K562 (cell line): ENCODE results near the gene SNX9. TPM values are rescaled to one million over a fixed set of nuclear protein-coding genes. Genes with fewer than 3 reads are reported as not detected.

ENCODE experiments used
- CBFB ChIP-seq: sonication (generic); formaldehyde crosslinking; IDR thresholded peaks from 2 replicates; pipeline ENCODE4 v1.4.0; 2020; ENCODE audit warnings: mild to moderate bottlenecking, missing genetic modification reagents
- DNMT1 ChIP-seq: fragments of 450-650 bp; IDR thresholded peaks from 2 replicates; pipeline ENCODE4 v1.6.1; 2016; ENCODE audit warnings: antibody characterized with exemption, mild to moderate bottlenecking
- GATA2 ChIP-seq: sonication (generic); formaldehyde crosslinking; IDR thresholded peaks from 2 replicates; pipeline ENCODE4 v1.4.0; 2020; ENCODE audit warnings: mild to moderate bottlenecking, missing genetic modification reagents
- NCOR1 ChIP-seq: fragments of 450-650 bp; IDR thresholded peaks from 2 replicates; pipeline ENCODE4 v1.6.1; 2016; ENCODE audit warnings: mild to moderate bottlenecking, moderate library complexity
- SMC3 ChIP-seq: conservative IDR thresholded peaks from 2 replicates; pipeline ENCODE4 v1.6.1; 2011; ENCODE audit warnings: low read depth, low read length, improper control_type of control experiment; ENCODE audit not compliant: insufficient read depth
- ZNF24 ChIP-seq: fragments of 450-650 bp; IDR thresholded peaks from 2 replicates; pipeline ENCODE4 v1.6.1; 2016
- polyA plus RNA-seq, 8 experiments: library from polyadenylated mRNA; depleted of rRNA in 4 of 8; stranded (reverse) in 5 of 8; unstranded in 3 of 8; fragments of >200 nt; fragmentation: Nextera tagmentation in 2 of 8; fragmentation: Illumina TruSeq in 1 of 8; extraction: Ambion mirVana in 2 of 8; extraction: Trizol in 1 of 8; gene quantifications; 2 replicates each; pipeline versions ENCODE4 v1.2.1 to v1.2.3, GENCODE V29; 2011 to 2014; ENCODE audit warnings: inconsistent platforms in 1 of 8, missing spikeins in 1 of 8
- total RNA-seq, 7 experiments: library from RNA; depleted of rRNA in 6 of 7; stranded (reverse); fragments of >200 nt in 6 of 7; fragmentation: Illumina TruSeq in 2 of 7; extraction: Trizol in 2 of 7; gene quantifications; 2 replicates each; pipeline versions ENCODE4 v1.2.1 to v1.2.3, GENCODE V29; 2011 to 2021; ENCODE audit warnings: low replicate concordance in 1 of 7
- TF ChIP-seq, protein P1 (sequence below): sonication (generic); formaldehyde crosslinking; IDR thresholded peaks from 2 replicates; pipeline ENCODE4 v1.8.0; 2022; ENCODE audit warnings: mild to moderate bottlenecking, missing genetic modification reagents
- TF ChIP-seq, protein P2 (sequence below): fragments of 450-650 bp; IDR thresholded peaks from 2 replicates; pipeline ENCODE4 v1.6.1; 2016; ENCODE audit warnings: mild to moderate bottlenecking, moderate library complexity
- TF ChIP-seq, protein P3 (sequence below): sonication (generic); formaldehyde crosslinking; IDR thresholded peaks from 2 replicates; pipeline ENCODE4 v1.8.0; 2022; ENCODE audit warnings: mild to moderate bottlenecking, missing genetic modification reagents, borderline replicate concordance

Gene SNX9
- total and polyA plus RNA-seq, 9 of the 15 experiments (the other 6 are each of a cell fraction or from before 2014, with no cell fraction given), result 6.0 to 81.7 (median 57.1) TPM

DNA sequence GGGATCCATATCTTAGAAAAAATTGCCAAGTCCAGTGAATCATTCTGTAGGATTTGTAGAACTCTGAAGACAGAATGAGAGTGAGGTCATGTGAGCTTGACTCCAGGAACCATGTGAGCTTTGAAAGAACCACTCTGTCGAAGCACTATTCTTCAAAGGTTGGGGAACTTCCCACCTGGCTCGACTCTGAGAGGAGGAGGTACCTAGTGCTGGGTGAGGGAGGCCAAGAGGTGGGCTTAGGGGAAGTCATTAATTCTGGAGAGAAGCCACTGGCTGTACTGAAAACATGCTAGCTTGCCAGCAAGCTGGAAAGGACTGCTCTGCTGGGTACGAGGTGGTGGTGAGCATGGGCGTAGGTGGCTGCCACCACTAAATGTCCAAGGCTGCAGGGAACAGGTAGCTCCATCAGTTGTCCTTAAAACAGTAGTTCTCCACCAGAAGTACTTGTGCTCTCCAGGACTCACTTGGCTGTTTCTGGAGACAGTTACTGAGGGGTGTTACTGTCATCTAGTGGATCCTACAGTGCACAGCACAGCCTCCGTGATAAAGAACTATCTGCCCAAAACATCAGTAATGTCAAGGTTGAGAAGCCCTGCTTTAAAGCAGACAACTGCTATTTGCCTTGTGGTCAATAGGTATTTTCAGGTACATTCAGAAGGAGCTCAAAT is 124.0 kb downstream of the SNX9 start (continued):
- TF ChIP-seq, protein P1, sequence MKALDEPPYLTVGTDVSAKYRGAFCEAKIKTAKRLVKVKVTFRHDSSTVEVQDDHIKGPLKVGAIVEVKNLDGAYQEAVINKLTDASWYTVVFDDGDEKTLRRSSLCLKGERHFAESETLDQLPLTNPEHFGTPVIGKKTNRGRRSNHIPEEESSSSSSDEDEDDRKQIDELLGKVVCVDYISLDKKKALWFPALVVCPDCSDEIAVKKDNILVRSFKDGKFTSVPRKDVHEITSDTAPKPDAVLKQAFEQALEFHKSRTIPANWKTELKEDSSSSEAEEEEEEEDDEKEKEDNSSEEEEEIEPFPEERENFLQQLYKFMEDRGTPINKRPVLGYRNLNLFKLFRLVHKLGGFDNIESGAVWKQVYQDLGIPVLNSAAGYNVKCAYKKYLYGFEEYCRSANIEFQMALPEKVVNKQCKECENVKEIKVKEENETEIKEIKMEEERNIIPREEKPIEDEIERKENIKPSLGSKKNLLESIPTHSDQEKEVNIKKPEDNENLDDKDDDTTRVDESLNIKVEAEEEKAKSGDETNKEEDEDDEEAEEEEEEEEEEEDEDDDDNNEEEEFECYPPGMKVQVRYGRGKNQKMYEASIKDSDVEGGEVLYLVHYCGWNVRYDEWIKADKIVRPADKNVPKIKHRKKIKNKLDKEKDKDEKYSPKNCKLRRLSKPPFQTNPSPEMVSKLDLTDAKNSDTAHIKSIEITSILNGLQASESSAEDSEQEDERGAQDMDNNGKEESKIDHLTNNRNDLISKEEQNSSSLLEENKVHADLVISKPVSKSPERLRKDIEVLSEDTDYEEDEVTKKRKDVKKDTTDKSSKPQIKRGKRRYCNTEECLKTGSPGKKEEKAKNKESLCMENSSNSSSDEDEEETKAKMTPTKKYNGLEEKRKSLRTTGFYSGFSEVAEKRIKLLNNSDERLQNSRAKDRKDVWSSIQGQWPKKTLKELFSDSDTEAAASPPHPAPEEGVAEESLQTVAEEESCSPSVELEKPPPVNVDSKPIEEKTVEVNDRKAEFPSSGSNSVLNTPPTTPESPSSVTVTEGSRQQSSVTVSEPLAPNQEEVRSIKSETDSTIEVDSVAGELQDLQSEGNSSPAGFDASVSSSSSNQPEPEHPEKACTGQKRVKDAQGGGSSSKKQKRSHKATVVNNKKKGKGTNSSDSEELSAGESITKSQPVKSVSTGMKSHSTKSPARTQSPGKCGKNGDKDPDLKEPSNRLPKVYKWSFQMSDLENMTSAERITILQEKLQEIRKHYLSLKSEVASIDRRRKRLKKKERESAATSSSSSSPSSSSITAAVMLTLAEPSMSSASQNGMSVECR (CRISPR knock-in tag), result peak; percentile 37; the same call in 1 of the 2 replicates
- TF ChIP-seq, protein P2, sequence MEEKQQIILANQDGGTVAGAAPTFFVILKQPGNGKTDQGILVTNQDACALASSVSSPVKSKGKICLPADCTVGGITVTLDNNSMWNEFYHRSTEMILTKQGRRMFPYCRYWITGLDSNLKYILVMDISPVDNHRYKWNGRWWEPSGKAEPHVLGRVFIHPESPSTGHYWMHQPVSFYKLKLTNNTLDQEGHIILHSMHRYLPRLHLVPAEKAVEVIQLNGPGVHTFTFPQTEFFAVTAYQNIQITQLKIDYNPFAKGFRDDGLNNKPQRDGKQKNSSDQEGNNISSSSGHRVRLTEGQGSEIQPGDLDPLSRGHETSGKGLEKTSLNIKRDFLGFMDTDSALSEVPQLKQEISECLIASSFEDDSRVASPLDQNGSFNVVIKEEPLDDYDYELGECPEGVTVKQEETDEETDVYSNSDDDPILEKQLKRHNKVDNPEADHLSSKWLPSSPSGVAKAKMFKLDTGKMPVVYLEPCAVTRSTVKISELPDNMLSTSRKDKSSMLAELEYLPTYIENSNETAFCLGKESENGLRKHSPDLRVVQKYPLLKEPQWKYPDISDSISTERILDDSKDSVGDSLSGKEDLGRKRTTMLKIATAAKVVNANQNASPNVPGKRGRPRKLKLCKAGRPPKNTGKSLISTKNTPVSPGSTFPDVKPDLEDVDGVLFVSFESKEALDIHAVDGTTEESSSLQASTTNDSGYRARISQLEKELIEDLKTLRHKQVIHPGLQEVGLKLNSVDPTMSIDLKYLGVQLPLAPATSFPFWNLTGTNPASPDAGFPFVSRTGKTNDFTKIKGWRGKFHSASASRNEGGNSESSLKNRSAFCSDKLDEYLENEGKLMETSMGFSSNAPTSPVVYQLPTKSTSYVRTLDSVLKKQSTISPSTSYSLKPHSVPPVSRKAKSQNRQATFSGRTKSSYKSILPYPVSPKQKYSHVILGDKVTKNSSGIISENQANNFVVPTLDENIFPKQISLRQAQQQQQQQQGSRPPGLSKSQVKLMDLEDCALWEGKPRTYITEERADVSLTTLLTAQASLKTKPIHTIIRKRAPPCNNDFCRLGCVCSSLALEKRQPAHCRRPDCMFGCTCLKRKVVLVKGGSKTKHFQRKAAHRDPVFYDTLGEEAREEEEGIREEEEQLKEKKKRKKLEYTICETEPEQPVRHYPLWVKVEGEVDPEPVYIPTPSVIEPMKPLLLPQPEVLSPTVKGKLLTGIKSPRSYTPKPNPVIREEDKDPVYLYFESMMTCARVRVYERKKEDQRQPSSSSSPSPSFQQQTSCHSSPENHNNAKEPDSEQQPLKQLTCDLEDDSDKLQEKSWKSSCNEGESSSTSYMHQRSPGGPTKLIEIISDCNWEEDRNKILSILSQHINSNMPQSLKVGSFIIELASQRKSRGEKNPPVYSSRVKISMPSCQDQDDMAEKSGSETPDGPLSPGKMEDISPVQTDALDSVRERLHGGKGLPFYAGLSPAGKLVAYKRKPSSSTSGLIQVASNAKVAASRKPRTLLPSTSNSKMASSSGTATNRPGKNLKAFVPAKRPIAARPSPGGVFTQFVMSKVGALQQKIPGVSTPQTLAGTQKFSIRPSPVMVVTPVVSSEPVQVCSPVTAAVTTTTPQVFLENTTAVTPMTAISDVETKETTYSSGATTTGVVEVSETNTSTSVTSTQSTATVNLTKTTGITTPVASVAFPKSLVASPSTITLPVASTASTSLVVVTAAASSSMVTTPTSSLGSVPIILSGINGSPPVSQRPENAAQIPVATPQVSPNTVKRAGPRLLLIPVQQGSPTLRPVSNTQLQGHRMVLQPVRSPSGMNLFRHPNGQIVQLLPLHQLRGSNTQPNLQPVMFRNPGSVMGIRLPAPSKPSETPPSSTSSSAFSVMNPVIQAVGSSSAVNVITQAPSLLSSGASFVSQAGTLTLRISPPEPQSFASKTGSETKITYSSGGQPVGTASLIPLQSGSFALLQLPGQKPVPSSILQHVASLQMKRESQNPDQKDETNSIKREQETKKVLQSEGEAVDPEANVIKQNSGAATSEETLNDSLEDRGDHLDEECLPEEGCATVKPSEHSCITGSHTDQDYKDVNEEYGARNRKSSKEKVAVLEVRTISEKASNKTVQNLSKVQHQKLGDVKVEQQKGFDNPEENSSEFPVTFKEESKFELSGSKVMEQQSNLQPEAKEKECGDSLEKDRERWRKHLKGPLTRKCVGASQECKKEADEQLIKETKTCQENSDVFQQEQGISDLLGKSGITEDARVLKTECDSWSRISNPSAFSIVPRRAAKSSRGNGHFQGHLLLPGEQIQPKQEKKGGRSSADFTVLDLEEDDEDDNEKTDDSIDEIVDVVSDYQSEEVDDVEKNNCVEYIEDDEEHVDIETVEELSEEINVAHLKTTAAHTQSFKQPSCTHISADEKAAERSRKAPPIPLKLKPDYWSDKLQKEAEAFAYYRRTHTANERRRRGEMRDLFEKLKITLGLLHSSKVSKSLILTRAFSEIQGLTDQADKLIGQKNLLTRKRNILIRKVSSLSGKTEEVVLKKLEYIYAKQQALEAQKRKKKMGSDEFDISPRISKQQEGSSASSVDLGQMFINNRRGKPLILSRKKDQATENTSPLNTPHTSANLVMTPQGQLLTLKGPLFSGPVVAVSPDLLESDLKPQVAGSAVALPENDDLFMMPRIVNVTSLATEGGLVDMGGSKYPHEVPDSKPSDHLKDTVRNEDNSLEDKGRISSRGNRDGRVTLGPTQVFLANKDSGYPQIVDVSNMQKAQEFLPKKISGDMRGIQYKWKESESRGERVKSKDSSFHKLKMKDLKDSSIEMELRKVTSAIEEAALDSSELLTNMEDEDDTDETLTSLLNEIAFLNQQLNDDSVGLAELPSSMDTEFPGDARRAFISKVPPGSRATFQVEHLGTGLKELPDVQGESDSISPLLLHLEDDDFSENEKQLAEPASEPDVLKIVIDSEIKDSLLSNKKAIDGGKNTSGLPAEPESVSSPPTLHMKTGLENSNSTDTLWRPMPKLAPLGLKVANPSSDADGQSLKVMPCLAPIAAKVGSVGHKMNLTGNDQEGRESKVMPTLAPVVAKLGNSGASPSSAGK, result peak; percentile 69
- TF ChIP-seq DNMT1, result 0 out of 2 replicates have a peak, but pooled peaks have one; percentile 17
- TF ChIP-seq GATA2 (CRISPR knock-in tag), result peak; percentile 70
- TF ChIP-seq, protein P3, sequence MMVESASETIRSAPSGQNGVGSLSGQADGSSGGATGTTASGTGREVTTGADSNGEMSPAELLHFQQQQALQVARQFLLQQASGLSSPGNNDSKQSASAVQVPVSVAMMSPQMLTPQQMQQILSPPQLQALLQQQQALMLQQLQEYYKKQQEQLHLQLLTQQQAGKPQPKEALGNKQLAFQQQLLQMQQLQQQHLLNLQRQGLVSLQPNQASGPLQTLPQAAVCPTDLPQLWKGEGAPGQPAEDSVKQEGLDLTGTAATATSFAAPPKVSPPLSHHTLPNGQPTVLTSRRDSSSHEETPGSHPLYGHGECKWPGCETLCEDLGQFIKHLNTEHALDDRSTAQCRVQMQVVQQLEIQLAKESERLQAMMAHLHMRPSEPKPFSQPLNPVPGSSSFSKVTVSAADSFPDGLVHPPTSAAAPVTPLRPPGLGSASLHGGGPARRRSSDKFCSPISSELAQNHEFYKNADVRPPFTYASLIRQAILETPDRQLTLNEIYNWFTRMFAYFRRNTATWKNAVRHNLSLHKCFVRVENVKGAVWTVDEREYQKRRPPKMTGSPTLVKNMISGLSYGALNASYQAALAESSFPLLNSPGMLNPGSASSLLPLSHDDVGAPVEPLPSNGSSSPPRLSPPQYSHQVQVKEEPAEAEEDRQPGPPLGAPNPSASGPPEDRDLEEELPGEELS (CRISPR knock-in tag), result peak; percentile 48
- TF ChIP-seq NCOR1, result no peak
- TF ChIP-seq SMC3, result peak; percentile 80
- TF ChIP-seq ZNF24, result peak; percentile 44; the same call in 1 of the 2 replicates
- 0 out of 2 replicates have a peak, but pooled peaks have one; percentile 30 for TF ChIP-seq CBFB (CRISPR knock-in tag)
